ENCODE results near the gene ANLN. TPM values are rescaled to one million over a fixed set of nuclear protein-coding genes. Genes with fewer than 3 reads are reported as not detected.
A peak's percentile ranks its signal among the peaks of the same experiment; 100 is the strongest.
"Not testable (repeated sequence)": the region's sequence is repeated elsewhere in the genome, so short reads cannot be mapped to it uniquely, and the experiment has no call there.

Gene ANLN
- total and polyA plus RNA-seq, 7 donors: 0.11 to 2.4 (median 0.52) TPM

DNA sequence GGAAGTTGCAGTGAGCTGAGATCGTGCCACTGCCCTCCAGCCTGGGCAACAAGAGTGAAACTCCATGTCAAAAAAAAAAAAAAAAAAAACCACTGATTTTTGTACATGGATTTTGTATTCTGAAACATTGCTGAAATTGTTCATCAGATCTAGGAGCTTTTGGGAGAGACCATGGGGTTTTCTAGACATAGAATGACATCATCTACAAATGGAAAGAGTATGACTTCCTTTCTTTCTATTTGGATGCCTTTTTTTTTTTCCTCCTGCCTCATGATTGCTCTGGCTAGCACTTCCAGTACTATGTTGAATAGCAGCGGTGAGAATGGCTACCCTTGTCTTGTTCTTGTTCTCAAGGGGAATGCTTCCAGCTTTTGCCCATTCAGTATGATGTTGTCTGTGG lies 89.1 kb downstream of the ANLN start:
- ATAC-seq: no peak
- TF ChIP-seq, protein P1, sequence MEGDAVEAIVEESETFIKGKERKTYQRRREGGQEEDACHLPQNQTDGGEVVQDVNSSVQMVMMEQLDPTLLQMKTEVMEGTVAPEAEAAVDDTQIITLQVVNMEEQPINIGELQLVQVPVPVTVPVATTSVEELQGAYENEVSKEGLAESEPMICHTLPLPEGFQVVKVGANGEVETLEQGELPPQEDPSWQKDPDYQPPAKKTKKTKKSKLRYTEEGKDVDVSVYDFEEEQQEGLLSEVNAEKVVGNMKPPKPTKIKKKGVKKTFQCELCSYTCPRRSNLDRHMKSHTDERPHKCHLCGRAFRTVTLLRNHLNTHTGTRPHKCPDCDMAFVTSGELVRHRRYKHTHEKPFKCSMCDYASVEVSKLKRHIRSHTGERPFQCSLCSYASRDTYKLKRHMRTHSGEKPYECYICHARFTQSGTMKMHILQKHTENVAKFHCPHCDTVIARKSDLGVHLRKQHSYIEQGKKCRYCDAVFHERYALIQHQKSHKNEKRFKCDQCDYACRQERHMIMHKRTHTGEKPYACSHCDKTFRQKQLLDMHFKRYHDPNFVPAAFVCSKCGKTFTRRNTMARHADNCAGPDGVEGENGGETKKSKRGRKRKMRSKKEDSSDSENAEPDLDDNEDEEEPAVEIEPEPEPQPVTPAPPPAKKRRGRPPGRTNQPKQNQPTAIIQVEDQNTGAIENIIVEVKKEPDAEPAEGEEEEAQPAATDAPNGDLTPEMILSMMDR (IDR thresholded peaks at IDR 0.05): no peak
- no peaks in the 10 kb centered on the region for H3K9me3 ChIP-seq

GRCh38 chr7:36483853-36484252 lies 94.2 kb downstream of the ANLN start:
- H3K27me3 ChIP-seq (ENCODE audit: insufficient read depth in 3 of 3, low read length in 2 of 3); ATAC-seq; H3K4me1 ChIP-seq; H3K9me3 ChIP-seq; H3K4me3 ChIP-seq; H3K36me3 ChIP-seq (ENCODE audit: insufficient read depth in 1 of 2, low read depth in 1 of 2); intact Hi-C loops (cut with DNase I); DNase-seq; H3K27ac ChIP-seq: not testable (repeated sequence)
- 52 to 66% (median 54%) methylated on average over 4 of the region's 4 CpGs for WGBS, 3 donors

More for the DNA sequence above, 89.1 kb downstream of the ANLN start:
- intact Hi-C loops (cut with DNase I): no loop called here
- H3K36me3 ChIP-seq (ENCODE audit: insufficient read depth in 1 of 2, low read depth in 1 of 2): no peaks in the 10 kb centered on the region
- no peak overlapping the region for H3K4me3 ChIP-seq
- no peak overlapping the region for H3K27ac ChIP-seq
- H3K27me3 ChIP-seq (ENCODE audit: insufficient read depth in 3 of 3, low read length in 2 of 3): no peaks in the 10 kb centered on the region
- H3K4me1 ChIP-seq: no peaks in the 10 kb centered on the region
- WGBS, 3 donors: 74 to 93% (median 82%) methylated on average over 2 of the region's 2 CpGs
- DNase-seq: no peak

GRCh38 chr7:36484265-36484664 lies 94.6 kb downstream of the ANLN start:
- no peaks in the 10 kb centered on the region for H3K27me3 ChIP-seq (ENCODE audit: insufficient read depth in 3 of 3, low read length in 2 of 3)
- no peak for DNase-seq
- no peak overlapping the region for H3K27ac ChIP-seq
- intact Hi-C loops (cut with DNase I): no loop called here
- H3K9me3 ChIP-seq: no peaks in the 10 kb centered on the region
- H3K4me1 ChIP-seq: no peaks in the 10 kb centered on the region
- no peak for ATAC-seq
- TF ChIP-seq, protein P1 (IDR thresholded peaks at IDR 0.05): no peak
- H3K36me3 ChIP-seq (ENCODE audit: insufficient read depth in 1 of 2, low read depth in 1 of 2): no peaks in the 10 kb centered on the region
- 67 to 69% (median 68%) methylated on average over 8 of the region's 8 CpGs for WGBS, 3 donors
- no peak overlapping the region for H3K4me3 ChIP-seq

GRCh38 chr7:36486336-36486735 lies 96.7 kb downstream of the ANLN start:
- H3K4me3 ChIP-seq: no peak overlapping the region
- ATAC-seq: no peak
- TF ChIP-seq, protein P1 (IDR thresholded peaks at IDR 0.05): no peak
- no peaks in the 10 kb centered on the region for H3K4me1 ChIP-seq
- no peaks in the 10 kb centered on the region for H3K27me3 ChIP-seq (ENCODE audit: insufficient read depth in 3 of 3, low read length in 2 of 3)
- DNase-seq: no peak
- intact Hi-C loops (cut with DNase I): loop anchor here (5.0 kb wide), 2 partner anchors 696 to 716 kb away; no protein-coding TSS in a partner anchor
- H3K27ac ChIP-seq: no peak overlapping the region
- WGBS, 3 donors: 70 to 73% (median 70%) methylated on average over 4 of the region's 4 CpGs
- H3K9me3 ChIP-seq: no peaks in the 10 kb centered on the region
- H3K36me3 ChIP-seq (ENCODE audit: insufficient read depth in 1 of 2, low read depth in 1 of 2): no peaks in the 10 kb centered on the region

DNA sequence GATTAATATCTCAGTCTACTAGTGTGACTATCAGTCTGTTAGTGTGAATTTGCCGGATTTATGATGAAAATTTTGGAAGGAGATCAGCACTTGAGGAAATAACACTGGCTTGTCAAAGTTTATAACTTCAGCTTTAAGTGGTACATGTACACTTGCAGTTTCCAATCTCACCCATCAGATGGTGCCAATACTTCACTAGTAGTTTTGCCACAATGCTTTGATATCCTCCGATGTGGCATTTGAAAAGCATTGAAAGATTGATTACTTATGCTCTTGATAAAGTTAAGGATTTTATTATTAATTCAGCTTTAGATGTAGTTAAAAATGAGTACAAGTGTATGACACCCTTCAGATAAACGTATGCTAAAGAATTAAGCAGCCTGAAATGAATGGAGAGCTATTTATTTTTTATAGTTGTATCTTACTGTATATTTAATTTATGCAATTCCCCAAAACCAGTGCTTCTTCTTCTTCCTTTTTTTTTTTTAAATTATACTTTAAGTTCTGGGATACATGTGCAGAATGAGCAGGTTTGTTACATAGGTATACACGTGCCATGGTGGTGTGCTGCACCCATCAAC lies 98.2 kb downstream of the ANLN start:
- peak in 1 of 4 donors; percentile 49 for ATAC-seq
- TF ChIP-seq, protein P1 (IDR thresholded peaks at IDR 0.05): peak; percentile 58
- WGBS, 3 donors: 39 to 42% (median 40%) methylated on average over 4 of the region's 4 CpGs

GRCh38 chr7:36488672-36489071 lies 99.0 kb downstream of the ANLN start:
- not testable (repeated sequence) for H3K27me3 ChIP-seq (ENCODE audit: insufficient read depth in 3 of 3, low read length in 2 of 3); ATAC-seq; H3K36me3 ChIP-seq (ENCODE audit: insufficient read depth in 1 of 2, low read depth in 1 of 2); H3K4me3 ChIP-seq; H3K9me3 ChIP-seq; H3K4me1 ChIP-seq; DNase-seq; H3K27ac ChIP-seq
- intact Hi-C loops (cut with DNase I): loop anchor here (5.0 kb wide), 2 partner anchors 694 to 714 kb away; no protein-coding TSS in a partner anchor
- 88 to 92% (median 90%) methylated on average over 5 of the region's 5 CpGs for WGBS, 3 donors

More for the DNA sequence above, 98.2 kb downstream of the ANLN start:
- DNase-seq: no peak
- intact Hi-C loops (cut with DNase I): loop anchor here (5.0 kb wide), 2 partner anchors 694 to 714 kb away; no protein-coding TSS in a partner anchor
- Histone ChIP-seq H3K4me3 (no peak overlapping the region), H3K27ac (no peak overlapping the region), H3K36me3 (ENCODE audit: insufficient read depth in 1 of 2, low read depth in 1 of 2) (no peaks in the 10 kb centered on the region), H3K4me1 (no peaks in the 10 kb centered on the region), H3K27me3 (ENCODE audit: insufficient read depth in 3 of 3, low read length in 2 of 3) (no peaks in the 10 kb centered on the region), H3K9me3 (no peaks in the 10 kb centered on the region)

All from psoas muscle (tissue), 8 donors.